ENCODE measurements around the gene CYTH3. TPM values are rescaled to one million over a fixed set of nuclear protein-coding genes. Genes with fewer than 3 reads are reported as not detected.

Gene CYTH3
- total RNA-seq, 3 donors from 2014 or later (not counting 1 experiment from before 2014, with no cell fraction given) = 7.7 to 42.6 (median 13.6) TPM

DNA sequence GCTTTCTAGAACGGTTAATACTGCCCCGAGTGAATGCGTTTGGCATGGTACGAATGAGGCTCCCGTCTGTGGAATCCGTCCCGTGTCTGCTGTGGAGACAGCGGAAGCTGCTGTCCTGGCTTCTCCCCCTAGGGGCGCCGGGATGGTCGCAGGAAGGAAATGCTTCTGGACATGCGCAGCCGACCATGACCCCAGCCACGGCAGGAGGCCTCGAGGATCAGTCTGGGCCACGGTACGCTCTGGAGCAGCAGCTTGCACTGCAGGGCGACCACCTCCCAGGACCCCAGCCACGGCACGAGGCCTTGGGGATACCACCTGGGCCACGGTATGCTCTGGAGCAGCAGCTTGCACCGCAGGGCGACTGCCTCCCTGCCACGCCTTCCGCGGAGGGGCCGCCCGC is 107.9 kb downstream of the CYTH3 start:
- Histone ChIP-seq H3K27ac (ENCODE audit: low read length) (no peak overlapping the region), H3K4me1 (ENCODE audit: control insufficient read depth, insufficient read depth, low read length) (no peaks in the 10 kb centered on the region), H3K27me3 (ENCODE audit: control insufficient read depth, insufficient read depth, low read length) (no peaks in the 10 kb centered on the region), H3K4me3 (ENCODE audit: low read length) (no peak overlapping the region), H3K9me3 (ENCODE audit: control insufficient read depth, insufficient read depth, low read length) (no peaks in the 10 kb centered on the region), H3K36me3 (ENCODE audit: control insufficient read depth, insufficient read depth, low read length) (peaks cover 26% of the 10 kb centered on the region)
- H3K9me3 Mint-ChIP-seq = no peaks in the 10 kb centered on the region
- ATAC-seq = no peak
- no peaks in the 10 kb centered on the region for H3K4me1 Mint-ChIP-seq
- no peak overlapping the region for H3K27ac Mint-ChIP-seq
- 94% methylated on average over 28 of the region's 28 CpGs for WGBS (ENCODE audit: insufficient coverage)
- TF ChIP-seq, protein P1, sequence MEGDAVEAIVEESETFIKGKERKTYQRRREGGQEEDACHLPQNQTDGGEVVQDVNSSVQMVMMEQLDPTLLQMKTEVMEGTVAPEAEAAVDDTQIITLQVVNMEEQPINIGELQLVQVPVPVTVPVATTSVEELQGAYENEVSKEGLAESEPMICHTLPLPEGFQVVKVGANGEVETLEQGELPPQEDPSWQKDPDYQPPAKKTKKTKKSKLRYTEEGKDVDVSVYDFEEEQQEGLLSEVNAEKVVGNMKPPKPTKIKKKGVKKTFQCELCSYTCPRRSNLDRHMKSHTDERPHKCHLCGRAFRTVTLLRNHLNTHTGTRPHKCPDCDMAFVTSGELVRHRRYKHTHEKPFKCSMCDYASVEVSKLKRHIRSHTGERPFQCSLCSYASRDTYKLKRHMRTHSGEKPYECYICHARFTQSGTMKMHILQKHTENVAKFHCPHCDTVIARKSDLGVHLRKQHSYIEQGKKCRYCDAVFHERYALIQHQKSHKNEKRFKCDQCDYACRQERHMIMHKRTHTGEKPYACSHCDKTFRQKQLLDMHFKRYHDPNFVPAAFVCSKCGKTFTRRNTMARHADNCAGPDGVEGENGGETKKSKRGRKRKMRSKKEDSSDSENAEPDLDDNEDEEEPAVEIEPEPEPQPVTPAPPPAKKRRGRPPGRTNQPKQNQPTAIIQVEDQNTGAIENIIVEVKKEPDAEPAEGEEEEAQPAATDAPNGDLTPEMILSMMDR (IDR thresholded peaks at IDR 0.05) = no peak
- H3K27me3 Mint-ChIP-seq (ENCODE audit: low read depth in 2 of 2) = no peaks in the 10 kb centered on the region
- intact Hi-C loops (cut with micrococcal nuclease) = no loop called here
- H3K36me3 Mint-ChIP-seq = no peaks in the 10 kb centered on the region
- no peak overlapping the region for H3K4me3 Mint-ChIP-seq
- DNase-seq = no peak

- Histone ChIP-seq H3K4me3 (ENCODE audit: low read length) (no peak overlapping the region), H3K27ac (ENCODE audit: low read length) (no peak overlapping the region), H3K27me3 (ENCODE audit: control insufficient read depth, insufficient read depth, low read length) (no peaks in the 10 kb centered on the region), H3K9me3 (ENCODE audit: control insufficient read depth, insufficient read depth, low read length) (no peaks in the 10 kb centered on the region), H3K36me3 (ENCODE audit: control insufficient read depth, insufficient read depth, low read length) (peaks cover 27% of the 10 kb centered on the region), H3K4me1 (ENCODE audit: control insufficient read depth, insufficient read depth, low read length) (no peaks in the 10 kb centered on the region)
- Mint-ChIP-seq H3K27ac (no peak overlapping the region), H3K4me1 (no peaks in the 10 kb centered on the region), H3K9me3 (no peaks in the 10 kb centered on the region), H3K36me3 (no peaks in the 10 kb centered on the region), H3K4me3 (no peak overlapping the region), H3K27me3 (ENCODE audit: low read depth in 2 of 2) (no peaks in the 10 kb centered on the region)
- DNase-seq = no peak
- WGBS (ENCODE audit: insufficient coverage) = 96% methylated on average over 7 of the region's 7 CpGs
- no peak for ATAC-seq
- TF ChIP-seq, protein P1 (IDR thresholded peaks at IDR 0.05) = no peak
- intact Hi-C loops (cut with micrococcal nuclease) = no loop called here
Measured at GRCh38 chr7:6164010-6164409, 108.4 kb downstream of the CYTH3 start.

DNA sequence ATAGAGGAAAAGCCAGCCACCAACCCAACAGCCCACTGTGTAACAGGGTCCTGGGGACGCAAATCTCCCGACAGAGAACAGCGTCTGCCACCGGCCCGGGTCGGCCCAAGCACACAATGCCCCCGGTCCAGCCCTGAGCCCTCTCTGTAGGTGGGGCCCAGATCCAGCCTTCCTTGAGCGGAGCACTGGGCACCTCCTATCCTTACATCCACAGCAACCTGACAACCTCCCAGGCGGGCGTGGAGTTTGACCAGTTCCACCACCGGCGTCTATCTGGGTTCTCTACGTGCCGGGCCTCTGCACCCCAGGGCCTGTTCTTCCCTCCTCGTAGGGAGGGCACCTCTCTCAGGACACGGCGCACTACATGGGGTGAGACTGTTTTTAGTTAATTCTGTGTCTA is 109.0 kb downstream of the CYTH3 start:
- H3K4me3 Mint-ChIP-seq = no peak overlapping the region
- H3K27me3 ChIP-seq (ENCODE audit: control insufficient read depth, insufficient read depth, low read length) = no peaks in the 10 kb centered on the region
- H3K27ac ChIP-seq (ENCODE audit: low read length) = no peak overlapping the region
- DNase-seq (no peak), ATAC-seq (no peak)
- no peaks in the 10 kb centered on the region for H3K9me3 ChIP-seq (ENCODE audit: control insufficient read depth, insufficient read depth, low read length)
- no peaks in the 10 kb centered on the region for H3K27me3 Mint-ChIP-seq (ENCODE audit: low read depth in 2 of 2)
- intact Hi-C loops (cut with micrococcal nuclease) = no loop called here
- WGBS (ENCODE audit: insufficient coverage) = 97% methylated on average over 17 of the region's 17 CpGs
- TF ChIP-seq, protein P1 (IDR thresholded peaks at IDR 0.05) = no peak
- H3K9me3 Mint-ChIP-seq = no peaks in the 10 kb centered on the region
- H3K36me3 Mint-ChIP-seq = no peaks in the 10 kb centered on the region
- H3K4me1 Mint-ChIP-seq = no peaks in the 10 kb centered on the region
- H3K27ac Mint-ChIP-seq = peak overlapping the region in 1 of 2 donors; percentile 18
- peaks cover 31% of the 10 kb centered on the region for H3K36me3 ChIP-seq (ENCODE audit: control insufficient read depth, insufficient read depth, low read length)
- no peak overlapping the region for H3K4me3 ChIP-seq (ENCODE audit: low read length)
- H3K4me1 ChIP-seq (ENCODE audit: control insufficient read depth, insufficient read depth, low read length) = no peaks in the 10 kb centered on the region

DNA sequence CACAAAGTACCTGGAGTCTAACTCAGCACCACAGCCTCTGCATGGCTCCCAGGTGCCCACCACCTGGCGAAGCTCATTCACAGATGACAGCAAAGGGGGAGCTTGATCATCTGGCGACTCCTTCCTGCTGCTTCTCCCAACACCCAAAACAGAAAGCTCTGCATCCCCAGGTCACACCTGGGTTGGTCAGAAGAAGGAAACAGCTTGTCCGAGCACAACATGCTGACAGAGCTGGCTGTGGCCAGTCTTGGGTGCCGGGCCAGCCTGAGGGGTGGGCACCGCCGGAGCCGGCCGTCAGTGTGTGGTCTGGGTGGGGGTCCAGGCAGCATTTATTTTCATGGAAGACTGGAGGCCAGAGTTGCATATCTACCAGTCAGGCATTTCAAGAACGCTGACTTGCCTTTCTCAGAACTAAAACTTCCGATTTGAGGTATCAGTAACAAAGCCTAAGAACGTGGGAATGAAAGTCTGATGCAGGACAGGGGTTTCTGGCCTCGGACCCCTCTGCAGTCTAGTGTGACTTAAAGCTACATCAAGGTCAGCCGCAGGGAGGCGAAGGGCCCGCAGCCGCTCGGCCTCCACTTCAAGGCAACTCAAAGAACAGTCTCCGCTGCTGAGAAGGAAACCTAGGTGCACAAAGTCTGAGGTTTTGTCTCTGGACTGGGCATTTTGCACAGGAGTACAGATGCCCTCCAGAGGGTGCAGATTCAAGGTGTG is 109.6 kb downstream of the CYTH3 start:
- Mint-ChIP-seq H3K27ac (peak overlapping the region in 1 of 2 donors; percentile 18), H3K36me3 (no peaks in the 10 kb centered on the region), H3K4me1 (no peaks in the 10 kb centered on the region), H3K27me3 (ENCODE audit: low read depth in 2 of 2) (no peaks in the 10 kb centered on the region), H3K9me3 (no peaks in the 10 kb centered on the region), H3K4me3 (no peak overlapping the region)
- 92% methylated on average over 18 of the region's 18 CpGs for WGBS (ENCODE audit: insufficient coverage)
- H3K4me1 ChIP-seq (ENCODE audit: control insufficient read depth, insufficient read depth, low read length) = no peaks in the 10 kb centered on the region
- ATAC-seq (no peak), DNase-seq (no peak)
- TF ChIP-seq, protein P1 (IDR thresholded peaks at IDR 0.05) = no peak
- H3K27me3 ChIP-seq (ENCODE audit: control insufficient read depth, insufficient read depth, low read length) = no peaks in the 10 kb centered on the region
- H3K4me3 ChIP-seq (ENCODE audit: low read length) = no peak overlapping the region
- H3K9me3 ChIP-seq (ENCODE audit: control insufficient read depth, insufficient read depth, low read length) = no peaks in the 10 kb centered on the region
- peaks cover 37% of the 10 kb centered on the region for H3K36me3 ChIP-seq (ENCODE audit: control insufficient read depth, insufficient read depth, low read length)
- H3K27ac ChIP-seq (ENCODE audit: low read length) = no peak overlapping the region
- intact Hi-C loops (cut with micrococcal nuclease) = no loop called here
